Raji (cell line): ENCODE data around the gene SLCO6A1.

ENCODE experiments used
- POLR2A ChIP-seq: IDR thresholded peaks from 2 replicates; pipeline ENCODE4 v1.6.1; 2011; ENCODE audit warnings: low read depth, low read length, control low read depth; ENCODE audit not compliant: insufficient read depth

Gene SLCO6A1, protein sequence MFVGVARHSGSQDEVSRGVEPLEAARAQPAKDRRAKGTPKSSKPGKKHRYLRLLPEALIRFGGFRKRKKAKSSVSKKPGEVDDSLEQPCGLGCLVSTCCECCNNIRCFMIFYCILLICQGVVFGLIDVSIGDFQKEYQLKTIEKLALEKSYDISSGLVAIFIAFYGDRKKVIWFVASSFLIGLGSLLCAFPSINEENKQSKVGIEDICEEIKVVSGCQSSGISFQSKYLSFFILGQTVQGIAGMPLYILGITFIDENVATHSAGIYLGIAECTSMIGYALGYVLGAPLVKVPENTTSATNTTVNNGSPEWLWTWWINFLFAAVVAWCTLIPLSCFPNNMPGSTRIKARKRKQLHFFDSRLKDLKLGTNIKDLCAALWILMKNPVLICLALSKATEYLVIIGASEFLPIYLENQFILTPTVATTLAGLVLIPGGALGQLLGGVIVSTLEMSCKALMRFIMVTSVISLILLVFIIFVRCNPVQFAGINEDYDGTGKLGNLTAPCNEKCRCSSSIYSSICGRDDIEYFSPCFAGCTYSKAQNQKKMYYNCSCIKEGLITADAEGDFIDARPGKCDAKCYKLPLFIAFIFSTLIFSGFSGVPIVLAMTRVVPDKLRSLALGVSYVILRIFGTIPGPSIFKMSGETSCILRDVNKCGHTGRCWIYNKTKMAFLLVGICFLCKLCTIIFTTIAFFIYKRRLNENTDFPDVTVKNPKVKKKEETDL

GRCh38 chr5:102498271-102499034 lies at the start of gene SLCO6A1:
Gene SLCO6A1, minus strand, starts transcription at chr5:102499001. Its CDS starts 157 bp downstream, at chr5:102498844.
- no peak for TF ChIP-seq POLR2A

DNA sequence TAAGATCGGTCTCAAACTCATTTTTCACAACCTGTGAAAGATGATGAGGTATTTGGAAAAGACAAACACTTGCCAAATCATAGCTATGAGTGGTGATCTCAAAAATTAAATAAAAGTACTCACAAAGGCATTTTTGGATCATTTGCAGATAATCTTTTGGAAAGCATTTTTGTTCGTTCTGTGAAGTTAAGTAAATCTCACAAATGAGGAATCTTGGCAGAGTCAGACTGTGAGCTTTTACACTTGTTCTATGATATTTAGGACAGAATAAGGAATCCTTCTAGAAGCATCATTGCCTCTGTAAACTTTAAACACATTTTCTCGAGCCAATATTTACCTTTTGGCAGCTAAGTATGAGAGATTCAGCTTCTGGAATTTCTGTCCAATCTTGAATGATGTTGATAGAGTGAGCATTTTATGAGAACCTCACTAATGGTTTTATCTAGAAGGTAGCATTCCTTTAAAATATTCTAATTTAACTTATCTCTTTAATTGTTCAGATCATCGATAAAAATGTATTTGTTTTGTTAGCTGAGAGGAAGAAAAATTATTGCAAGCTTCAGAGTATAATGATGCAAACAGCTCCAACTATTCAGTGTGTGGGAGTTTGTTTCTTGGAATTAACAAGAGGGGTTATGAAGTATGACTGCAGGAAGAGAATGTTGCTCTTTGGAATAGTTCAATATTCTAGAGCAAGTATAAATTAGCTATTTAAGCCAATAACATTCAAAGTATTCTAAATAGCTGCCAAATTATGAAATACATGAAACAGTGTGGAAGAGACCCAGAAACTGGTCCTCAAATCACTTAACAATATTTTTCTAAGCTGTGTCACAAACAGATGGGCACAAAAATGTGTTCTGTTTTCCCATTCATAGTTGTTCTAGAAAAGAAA lies 48.6 kb upstream of the SLCO6A1 start:
- TF ChIP-seq POLR2A = no peak

DNA sequence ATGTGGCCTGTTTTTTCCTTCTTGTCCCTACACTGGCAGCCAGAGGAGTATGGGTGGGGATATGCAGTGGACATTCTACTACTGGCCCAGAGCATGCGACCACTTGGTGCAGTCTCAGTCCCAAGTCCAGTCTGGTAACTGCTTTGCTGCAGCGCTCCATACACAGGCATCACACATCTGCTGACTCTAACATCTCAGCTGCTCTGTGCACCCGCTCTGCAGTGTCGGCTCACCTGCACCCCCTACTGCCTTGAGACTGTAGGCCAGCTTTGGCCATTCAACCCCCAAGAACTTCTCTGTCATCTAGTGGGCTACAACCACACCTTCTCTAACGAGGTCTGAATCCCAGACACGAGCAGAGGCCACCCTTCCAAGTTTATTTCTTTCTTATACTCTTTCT lies 46.4 kb upstream of the SLCO6A1 start:
- TF ChIP-seq POLR2A = no peak

DNA sequence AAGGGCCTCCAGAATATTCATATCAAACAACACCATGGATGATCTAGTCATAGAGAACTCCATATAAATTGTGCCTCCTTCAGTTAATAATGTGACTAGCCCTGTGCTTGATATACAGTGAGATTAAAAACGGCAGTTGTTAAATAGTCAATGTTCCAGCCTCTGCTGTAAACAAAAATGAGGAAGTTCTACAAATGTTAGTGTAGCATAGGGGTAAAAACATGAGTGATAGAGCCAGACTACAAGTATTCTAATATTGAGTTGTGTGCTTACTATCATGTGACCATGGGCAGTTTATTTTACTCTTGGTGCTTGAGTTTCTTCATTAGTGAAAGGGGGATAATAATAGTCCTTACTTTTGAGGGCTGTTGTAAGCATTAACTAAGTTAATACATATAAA lies 43.3 kb upstream of the SLCO6A1 start:
- no peak for TF ChIP-seq POLR2A

DNA sequence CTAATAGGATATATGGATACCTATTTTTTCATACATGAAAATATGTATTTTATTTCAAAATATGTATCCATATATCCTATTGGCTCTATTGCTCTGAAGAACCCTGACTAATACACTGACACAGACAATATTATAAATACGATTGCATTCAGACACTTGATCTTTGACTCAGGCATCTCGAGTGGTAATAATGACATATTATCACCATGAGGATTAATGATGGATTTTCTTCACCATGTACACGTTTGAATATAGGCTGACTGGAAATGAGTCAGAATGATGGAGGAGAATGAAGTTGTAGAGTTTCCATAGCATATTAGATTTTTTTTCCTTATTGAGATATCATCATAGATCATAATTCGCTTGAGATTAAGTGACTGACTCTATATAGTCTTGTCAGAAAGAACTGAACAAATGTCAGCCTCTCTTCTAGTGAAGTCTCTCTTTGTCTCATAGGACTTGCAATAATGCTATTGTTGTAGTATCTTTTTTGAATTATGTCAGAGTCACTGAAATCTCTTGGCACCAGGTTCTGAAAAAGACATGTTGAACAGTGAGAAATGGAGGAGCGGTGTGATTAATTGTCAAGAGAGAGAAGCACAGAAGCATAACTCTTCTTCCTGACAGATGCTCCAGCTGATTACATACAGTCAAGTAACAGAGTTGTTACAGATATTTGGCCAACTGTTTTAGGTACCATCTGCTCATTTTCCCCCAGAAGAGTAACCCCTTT lies 41.4 kb upstream of the SLCO6A1 start:
- no peak for TF ChIP-seq POLR2A

- no peak for TF ChIP-seq POLR2A
Measured at GRCh38 chr5:102539562-102539961, 40.8 kb upstream of the SLCO6A1 start.

GRCh38 chr5:102537011-102537410 lies 38.2 kb upstream of the SLCO6A1 start:
- no peak for TF ChIP-seq POLR2A

- TF ChIP-seq POLR2A = no peak
Measured at GRCh38 chr5:102536323-102536928, 37.6 kb upstream of the SLCO6A1 start.

- no peak for TF ChIP-seq POLR2A
Measured at GRCh38 chr5:102532123-102532522, 33.3 kb upstream of the SLCO6A1 start.

DNA sequence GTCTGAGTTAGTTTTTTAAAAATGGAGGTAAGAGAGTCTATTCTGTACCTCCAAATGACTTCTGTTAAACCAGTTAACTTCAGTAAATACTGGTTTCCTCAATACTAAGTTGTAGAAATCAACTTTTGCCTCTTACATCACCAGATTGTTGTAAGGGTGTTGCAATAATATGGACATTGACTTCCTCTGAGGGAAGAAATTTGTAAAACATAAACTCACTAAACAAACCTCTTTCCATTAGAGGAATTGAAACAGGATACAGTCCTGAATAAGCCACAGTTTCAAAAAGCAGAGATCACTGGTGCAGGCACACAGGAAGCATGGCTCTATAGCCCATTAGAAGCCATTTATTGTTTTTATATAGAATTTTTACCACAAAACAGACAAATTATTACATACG lies 32.7 kb upstream of the SLCO6A1 start:
- TF ChIP-seq POLR2A = no peak

- no peak for TF ChIP-seq POLR2A
Measured at GRCh38 chr5:102529447-102529846, 30.6 kb upstream of the SLCO6A1 start.

DNA sequence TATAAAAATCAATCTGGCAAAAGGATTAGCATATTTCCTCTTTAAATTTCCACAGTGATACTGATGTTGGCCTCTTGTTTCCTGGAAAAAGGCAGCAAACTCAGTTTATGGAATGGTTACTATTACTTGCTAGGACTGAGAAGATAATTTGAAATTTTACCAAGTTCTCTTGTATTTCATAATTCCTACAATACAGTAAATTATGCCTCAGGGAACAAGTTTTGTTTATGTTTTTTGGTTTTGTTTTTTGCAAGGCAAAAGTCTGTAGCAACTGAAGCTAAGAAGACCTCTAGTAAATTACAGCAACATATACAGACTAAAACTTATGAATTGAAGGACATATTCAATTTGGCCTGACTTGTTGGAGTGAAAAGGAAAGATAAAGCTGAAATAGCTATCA lies 30.2 kb upstream of the SLCO6A1 start:
- TF ChIP-seq POLR2A = no peak

DNA sequence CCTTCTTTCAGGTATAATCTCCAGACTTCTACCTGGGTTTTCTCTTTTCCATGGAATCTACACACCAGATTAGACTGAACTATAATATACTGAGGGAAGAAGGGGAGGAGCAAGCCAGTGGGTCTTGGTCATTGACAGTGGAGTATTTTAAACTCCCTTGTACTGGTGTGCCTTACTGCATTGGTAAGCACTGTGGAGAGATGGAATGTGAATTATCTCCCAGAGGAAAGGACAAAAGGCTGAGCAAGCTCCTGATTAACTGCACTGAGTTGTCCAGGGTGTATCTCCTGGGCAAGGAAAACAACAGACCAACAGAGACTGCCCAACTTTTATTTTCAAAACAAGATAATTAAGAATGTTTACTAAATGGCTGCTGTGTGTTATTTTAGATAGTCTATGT lies 29.8 kb upstream of the SLCO6A1 start:
- TF ChIP-seq POLR2A = no peak

- TF ChIP-seq POLR2A = no peak
Measured at GRCh38 chr5:102527547-102527946, 28.7 kb upstream of the SLCO6A1 start.

GRCh38 chr5:102523541-102524175 lies 24.9 kb upstream of the SLCO6A1 start:
- no peak for TF ChIP-seq POLR2A
